Measurements from ENCODE around the gene CXCL12.

DNA sequence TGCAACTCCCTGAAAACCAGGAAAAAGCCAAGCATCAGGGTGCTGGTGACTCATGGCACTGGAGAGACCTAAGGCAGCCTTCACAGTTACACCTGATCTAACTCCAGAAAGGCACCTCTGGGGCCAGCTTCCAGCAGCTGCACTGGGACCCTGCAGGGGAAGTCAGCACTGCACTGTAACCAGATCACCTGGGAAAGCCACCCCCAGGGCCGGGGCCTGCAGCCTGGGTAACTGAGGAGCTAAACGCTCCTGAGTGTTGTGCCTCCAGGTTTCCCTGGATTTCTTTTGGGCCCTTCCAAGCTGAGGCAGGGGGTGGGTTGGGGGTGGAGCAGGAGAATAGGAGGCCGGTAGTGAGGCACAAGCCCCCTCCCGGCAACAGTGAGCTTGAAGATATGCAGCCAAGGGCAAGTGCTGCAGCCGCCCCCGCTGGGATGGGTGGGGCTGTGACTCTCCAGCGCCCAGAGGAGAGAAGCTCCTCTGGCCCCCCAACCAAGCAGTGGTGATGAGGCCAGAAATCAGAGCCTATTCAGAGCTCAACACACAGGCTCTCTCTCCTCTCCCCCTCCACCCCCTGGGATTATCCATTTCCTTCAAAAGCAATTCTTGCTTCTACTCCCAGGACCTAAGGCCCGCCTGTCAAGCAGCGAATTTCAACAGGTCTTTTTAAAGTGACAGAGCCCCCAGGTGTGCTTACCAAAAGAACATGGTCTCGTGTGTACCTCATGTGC, 2.6 kb downstream of the CXCL12 start:
- TF ChIP-seq GATA3 (IDR thresholded peaks at IDR 0.05; ENCODE audit: low read depth, low read length) = no peak
- TF ChIP-seq GATA2 (IDR thresholded peaks at IDR 0.05; ENCODE audit: low read depth, low read length) = no peak
